ENCODE measurements around the gene LRTM2. TPM values are rescaled to one million over a fixed set of nuclear protein-coding genes. Genes with fewer than 3 reads are reported as not detected.

The LRTM2 gene
- polyA plus RNA-seq, 1 donor from 2014 or later = 2.4 TPM

DNA sequence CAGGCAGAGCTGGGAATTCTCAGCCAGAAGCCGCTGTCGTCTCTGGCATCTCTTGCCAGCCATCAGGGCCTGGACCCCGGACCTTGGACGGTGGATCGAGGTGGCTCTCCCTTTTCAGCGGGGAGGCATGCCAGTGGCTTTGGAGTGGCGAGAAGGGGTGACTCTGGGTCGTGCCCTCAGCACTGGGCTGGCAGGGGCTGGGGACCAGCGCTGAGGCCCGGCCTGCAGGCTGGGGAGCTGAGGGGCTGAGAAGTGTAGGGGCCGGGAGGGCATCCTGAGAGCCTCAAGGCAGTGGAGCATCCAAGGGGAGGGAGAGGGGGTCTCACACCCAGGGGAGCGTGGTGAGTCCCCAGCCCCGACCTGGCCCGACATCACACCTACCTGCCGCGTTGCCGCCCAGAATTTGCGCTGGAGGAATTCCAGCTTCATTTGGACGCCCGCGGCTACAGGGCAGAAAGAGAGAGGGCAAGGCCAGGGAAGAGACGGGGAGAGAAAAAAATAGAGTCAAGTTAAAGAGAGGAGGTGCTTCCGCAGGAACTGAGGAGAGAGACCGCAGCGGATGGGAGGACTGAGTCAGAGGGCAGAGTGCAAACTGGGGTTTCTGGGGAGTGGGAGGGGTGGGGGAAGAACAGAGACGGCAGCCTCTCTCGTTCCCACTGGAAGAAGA lies 9.0 kb upstream of the LRTM2 start:
- no peak for TF ChIP-seq TAF1 (IDR thresholded peaks at IDR 0.05; ENCODE audit: low read depth)
- TF ChIP-seq MXI1 (conservative IDR thresholded peaks at IDR 0.05; ENCODE audit: poor library complexity, severe bottlenecking) = no peak
- no peak for TF ChIP-seq SMC3 (conservative IDR thresholded peaks at IDR 0.05; ENCODE audit: poor library complexity)
- TF ChIP-seq, protein P1, sequence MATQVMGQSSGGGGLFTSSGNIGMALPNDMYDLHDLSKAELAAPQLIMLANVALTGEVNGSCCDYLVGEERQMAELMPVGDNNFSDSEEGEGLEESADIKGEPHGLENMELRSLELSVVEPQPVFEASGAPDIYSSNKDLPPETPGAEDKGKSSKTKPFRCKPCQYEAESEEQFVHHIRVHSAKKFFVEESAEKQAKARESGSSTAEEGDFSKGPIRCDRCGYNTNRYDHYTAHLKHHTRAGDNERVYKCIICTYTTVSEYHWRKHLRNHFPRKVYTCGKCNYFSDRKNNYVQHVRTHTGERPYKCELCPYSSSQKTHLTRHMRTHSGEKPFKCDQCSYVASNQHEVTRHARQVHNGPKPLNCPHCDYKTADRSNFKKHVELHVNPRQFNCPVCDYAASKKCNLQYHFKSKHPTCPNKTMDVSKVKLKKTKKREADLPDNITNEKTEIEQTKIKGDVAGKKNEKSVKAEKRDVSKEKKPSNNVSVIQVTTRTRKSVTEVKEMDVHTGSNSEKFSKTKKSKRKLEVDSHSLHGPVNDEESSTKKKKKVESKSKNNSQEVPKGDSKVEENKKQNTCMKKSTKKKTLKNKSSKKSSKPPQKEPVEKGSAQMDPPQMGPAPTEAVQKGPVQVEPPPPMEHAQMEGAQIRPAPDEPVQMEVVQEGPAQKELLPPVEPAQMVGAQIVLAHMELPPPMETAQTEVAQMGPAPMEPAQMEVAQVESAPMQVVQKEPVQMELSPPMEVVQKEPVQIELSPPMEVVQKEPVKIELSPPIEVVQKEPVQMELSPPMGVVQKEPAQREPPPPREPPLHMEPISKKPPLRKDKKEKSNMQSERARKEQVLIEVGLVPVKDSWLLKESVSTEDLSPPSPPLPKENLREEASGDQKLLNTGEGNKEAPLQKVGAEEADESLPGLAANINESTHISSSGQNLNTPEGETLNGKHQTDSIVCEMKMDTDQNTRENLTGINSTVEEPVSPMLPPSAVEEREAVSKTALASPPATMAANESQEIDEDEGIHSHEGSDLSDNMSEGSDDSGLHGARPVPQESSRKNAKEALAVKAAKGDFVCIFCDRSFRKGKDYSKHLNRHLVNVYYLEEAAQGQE (IDR thresholded peaks at IDR 0.05; ENCODE audit: borderline replicate concordance) = no peak
- no peak for TF ChIP-seq EP300 (conservative IDR thresholded peaks at IDR 0.05; ENCODE audit: poor library complexity, severe bottlenecking)
- TF ChIP-seq EZH2 (IDR thresholded peaks at IDR 0.05; ENCODE audit: borderline replicate concordance, insufficient read depth, low read length, poor library complexity, severe bottlenecking) = no peak
- no peak for TF ChIP-seq POLR2AphosphoS5 (IDR thresholded peaks at IDR 0.05)
- TF ChIP-seq RAD21 (conservative IDR thresholded peaks at IDR 0.05) = no peak
- TF ChIP-seq, protein P2, sequence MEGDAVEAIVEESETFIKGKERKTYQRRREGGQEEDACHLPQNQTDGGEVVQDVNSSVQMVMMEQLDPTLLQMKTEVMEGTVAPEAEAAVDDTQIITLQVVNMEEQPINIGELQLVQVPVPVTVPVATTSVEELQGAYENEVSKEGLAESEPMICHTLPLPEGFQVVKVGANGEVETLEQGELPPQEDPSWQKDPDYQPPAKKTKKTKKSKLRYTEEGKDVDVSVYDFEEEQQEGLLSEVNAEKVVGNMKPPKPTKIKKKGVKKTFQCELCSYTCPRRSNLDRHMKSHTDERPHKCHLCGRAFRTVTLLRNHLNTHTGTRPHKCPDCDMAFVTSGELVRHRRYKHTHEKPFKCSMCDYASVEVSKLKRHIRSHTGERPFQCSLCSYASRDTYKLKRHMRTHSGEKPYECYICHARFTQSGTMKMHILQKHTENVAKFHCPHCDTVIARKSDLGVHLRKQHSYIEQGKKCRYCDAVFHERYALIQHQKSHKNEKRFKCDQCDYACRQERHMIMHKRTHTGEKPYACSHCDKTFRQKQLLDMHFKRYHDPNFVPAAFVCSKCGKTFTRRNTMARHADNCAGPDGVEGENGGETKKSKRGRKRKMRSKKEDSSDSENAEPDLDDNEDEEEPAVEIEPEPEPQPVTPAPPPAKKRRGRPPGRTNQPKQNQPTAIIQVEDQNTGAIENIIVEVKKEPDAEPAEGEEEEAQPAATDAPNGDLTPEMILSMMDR (IDR thresholded peaks at IDR 0.05; ENCODE audit: poor library complexity, severe bottlenecking) = no peak
- H3K79me2 ChIP-seq (replicated peaks; ENCODE audit: insufficient read depth, low read length) = no peaks in the 10 kb centered on the region
- no peak overlapping the region for H3K9ac ChIP-seq (ENCODE audit: low read length)
- H3K9me2 ChIP-seq (ENCODE audit: insufficient read depth, low read length) = no peaks in the 10 kb centered on the region
- no peak overlapping the region for H2AFZ ChIP-seq (ENCODE audit: low read depth, low read length)
- H3K36me3 ChIP-seq (ENCODE audit: insufficient read depth, low read length) = no peaks in the 10 kb centered on the region
- no peaks in the 10 kb centered on the region for H4K20me1 ChIP-seq (ENCODE audit: insufficient read depth)
- no peaks in the 10 kb centered on the region for H3K9me3 ChIP-seq (ENCODE audit: low read length)
- H3K27me3 ChIP-seq (ENCODE audit: insufficient read depth, low read depth, low read length) = no peaks in the 10 kb centered on the region
- H3K27ac ChIP-seq (ENCODE audit: low read length) = no peak overlapping the region
- H3F3A ChIP-seq (ENCODE audit: insufficient read depth, low read length, poor library complexity, severe bottlenecking) = no peaks in the 10 kb centered on the region
- H3K4me3 ChIP-seq (ENCODE audit: low read length) = no peak overlapping the region
- no peak overlapping the region for H3K4me2 ChIP-seq (ENCODE audit: low read length)

DNA sequence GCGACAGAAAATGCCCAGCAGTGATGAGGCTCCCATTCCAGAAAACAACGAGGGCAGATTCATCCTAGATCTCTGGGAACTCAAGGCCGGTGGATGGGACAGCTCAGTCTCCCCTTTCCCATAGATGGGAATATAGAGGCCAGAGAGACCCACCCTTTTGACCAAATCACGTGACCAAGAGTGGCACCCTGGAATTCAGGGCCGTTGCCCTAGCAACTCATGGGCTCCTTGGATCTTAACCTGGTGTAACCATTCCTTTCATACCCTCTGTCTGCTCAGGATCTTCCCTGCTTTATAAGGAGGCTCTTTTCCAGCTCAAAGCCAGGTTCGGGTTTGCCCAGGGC lies 8.4 kb upstream of the LRTM2 start:
- H3K9me3 ChIP-seq (ENCODE audit: low read length) = no peaks in the 10 kb centered on the region
- H3K27me3 ChIP-seq (ENCODE audit: insufficient read depth, low read depth, low read length) = no peaks in the 10 kb centered on the region
- no peak overlapping the region for H2AFZ ChIP-seq (ENCODE audit: low read depth, low read length)
- no peaks in the 10 kb centered on the region for H3F3A ChIP-seq (ENCODE audit: insufficient read depth, low read length, poor library complexity, severe bottlenecking)
- no peak overlapping the region for H3K4me3 ChIP-seq (ENCODE audit: low read length)
- H3K9ac ChIP-seq (ENCODE audit: low read length) = no peak overlapping the region
- TF ChIP-seq, protein P1 (IDR thresholded peaks at IDR 0.05; ENCODE audit: borderline replicate concordance) = no peak
- no peak for TF ChIP-seq EP300 (conservative IDR thresholded peaks at IDR 0.05; ENCODE audit: poor library complexity, severe bottlenecking)
- no peak for TF ChIP-seq TAF1 (IDR thresholded peaks at IDR 0.05; ENCODE audit: low read depth)
- no peak for TF ChIP-seq MXI1 (conservative IDR thresholded peaks at IDR 0.05; ENCODE audit: poor library complexity, severe bottlenecking)
- no peak for TF ChIP-seq EZH2 (IDR thresholded peaks at IDR 0.05; ENCODE audit: borderline replicate concordance, insufficient read depth, low read length, poor library complexity, severe bottlenecking)
- TF ChIP-seq RAD21 (conservative IDR thresholded peaks at IDR 0.05) = no peak
- TF ChIP-seq, protein P2 (IDR thresholded peaks at IDR 0.05; ENCODE audit: poor library complexity, severe bottlenecking) = no peak
- TF ChIP-seq SMC3 (conservative IDR thresholded peaks at IDR 0.05; ENCODE audit: poor library complexity) = no peak
- no peak for TF ChIP-seq POLR2AphosphoS5 (IDR thresholded peaks at IDR 0.05)
- no peaks in the 10 kb centered on the region for H3K79me2 ChIP-seq (replicated peaks; ENCODE audit: insufficient read depth, low read length)
- H4K20me1 ChIP-seq (ENCODE audit: insufficient read depth) = no peaks in the 10 kb centered on the region
- H3K27ac ChIP-seq (ENCODE audit: low read length) = no peak overlapping the region
- H3K36me3 ChIP-seq (ENCODE audit: insufficient read depth, low read length) = no peaks in the 10 kb centered on the region
- H3K4me2 ChIP-seq (ENCODE audit: low read length) = no peak overlapping the region
- H3K9me2 ChIP-seq (ENCODE audit: insufficient read depth, low read length) = no peaks in the 10 kb centered on the region
